COR-L47 (cell line): ENCODE measurements around the gene CTSZ.
"Not testable (repeated sequence)": the region's sequence is repeated elsewhere in the genome, so short reads cannot be mapped to it uniquely, and the experiment has no call there.

Experiments
- DNase-seq: peaks from one replicate; lab custom pipeline; 2025; lab: John Stamatoyannopoulos, UW

Gene CTSZ

DNA sequence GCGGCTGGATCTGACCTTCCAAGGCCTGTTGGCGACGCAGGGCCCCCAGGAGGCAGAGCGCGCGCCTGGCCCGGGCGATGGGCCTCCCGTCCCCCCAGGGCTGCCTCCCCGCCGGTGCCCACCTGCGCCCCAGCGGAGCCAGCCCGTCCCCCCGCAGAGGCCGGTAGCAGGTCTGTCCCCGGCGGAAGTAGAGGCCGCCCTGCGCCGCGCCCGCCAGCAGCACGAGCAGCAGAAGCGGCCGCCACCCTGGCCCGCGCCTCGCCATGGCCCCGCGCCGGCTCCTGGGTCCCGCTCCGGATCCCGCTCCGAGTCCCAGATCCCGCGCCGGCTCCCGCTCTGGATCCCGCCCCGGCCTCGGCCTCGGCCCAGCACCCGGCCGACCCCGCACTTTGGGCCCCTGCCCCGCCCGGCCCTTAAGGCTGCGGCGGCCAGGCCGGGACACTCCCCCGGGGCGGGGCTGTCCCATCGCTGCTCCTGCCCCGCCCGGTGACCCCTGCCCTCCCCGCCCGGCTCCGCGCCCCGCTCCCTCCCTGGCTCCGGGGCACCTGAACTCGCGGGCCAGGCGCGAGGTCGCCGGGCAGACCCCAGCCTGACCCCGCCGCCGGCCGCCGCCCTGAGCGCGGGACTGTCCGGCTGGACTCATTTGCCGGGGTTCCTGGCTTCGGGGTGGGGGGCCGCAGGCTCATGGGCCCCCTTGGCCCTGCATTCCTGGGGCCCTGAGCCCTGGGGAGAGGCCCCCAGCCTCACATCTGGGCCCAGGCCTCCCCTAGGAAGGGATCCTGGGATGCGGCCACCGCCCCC lies at the start of gene CTSZ:
CTSZ (minus strand) TSS at position 391 of the 801 bp plus-strand sequence; CDS start at position 265, 126 bp downstream.
- DNase-seq: no peak

DNA sequence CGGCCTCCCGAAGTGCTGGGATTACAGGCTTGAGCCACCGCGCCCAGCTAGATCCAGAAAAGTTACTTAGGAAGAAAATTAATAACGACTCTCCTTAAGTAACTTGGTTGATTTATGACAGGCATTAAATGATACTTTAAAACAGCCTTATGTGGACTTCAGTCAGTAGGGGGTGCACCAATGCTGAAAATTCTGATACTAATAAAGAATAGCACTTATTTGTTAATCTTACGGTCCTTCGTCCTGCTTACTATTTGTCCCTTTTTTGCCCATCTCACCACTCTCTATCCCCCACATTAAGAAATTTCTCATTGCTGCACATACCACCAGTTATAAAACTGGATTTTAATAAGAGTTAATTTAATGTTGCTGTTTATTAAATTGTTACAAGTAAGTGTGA lies 48.2 kb upstream of the CTSZ start:
- peak; percentile 11 for DNase-seq

DNA sequence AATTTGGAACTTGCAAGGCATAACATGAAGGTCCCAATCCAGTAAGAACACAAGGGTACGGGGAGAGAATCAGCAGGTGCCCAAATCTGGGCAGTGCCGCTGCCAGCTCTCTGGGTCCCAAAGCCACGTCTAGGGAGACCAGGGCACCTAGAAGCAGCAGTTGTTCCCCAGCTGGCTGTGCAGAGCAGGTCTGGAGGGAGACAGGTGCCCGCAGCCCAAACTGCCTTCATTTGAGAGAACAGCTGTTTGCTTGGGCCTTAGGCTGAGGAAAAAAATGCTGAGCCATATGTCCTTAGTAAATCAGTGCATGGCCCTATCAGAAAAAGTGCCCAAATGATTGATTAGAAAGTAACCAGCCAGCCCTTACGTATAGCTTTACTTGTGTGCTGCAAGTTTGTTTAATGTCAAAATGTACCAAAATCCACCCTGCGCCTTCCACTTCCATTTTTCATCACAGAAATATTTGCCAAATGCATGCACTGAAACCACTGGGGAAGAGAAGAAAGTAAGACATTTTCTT lies 44.7 kb upstream of the CTSZ start:
- DNase-seq: no peak

DNA sequence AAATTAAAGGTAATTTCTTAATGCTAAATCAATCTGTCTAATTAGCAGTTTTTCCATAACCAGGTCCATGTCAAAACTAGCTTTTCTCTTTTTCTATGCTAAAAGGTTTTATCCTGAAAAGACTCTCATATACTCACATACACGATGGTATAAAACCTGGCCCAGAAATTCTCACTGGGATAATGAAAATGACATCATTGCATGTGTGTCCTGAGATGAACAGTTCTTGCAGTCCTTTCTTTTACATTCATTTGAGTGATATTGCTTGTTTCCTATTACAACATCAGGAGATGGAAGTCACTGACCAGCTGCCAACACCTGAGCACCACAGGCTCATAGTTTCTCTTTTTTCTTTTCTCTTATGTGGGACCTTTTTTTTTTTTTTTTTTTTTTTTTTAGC lies 43.4 kb upstream of the CTSZ start:
- DNase-seq: no peak

DNA sequence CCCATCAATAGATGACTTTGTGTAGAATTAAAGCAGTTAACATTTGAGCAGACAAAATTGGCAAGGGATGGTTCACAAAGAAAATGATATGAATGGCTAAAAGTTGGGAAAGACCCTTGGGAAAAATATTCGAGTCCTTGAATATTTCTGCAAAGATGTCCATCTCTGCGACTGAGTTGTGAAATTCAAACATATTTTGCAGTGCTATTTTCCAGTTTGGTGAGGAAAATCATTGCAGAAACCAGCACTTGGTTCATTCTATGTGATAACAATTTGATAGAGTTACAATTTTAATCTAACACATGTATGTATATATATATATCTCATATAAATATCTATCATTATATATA lies 41.6 kb upstream of the CTSZ start:
- no peak for DNase-seq

DNA sequence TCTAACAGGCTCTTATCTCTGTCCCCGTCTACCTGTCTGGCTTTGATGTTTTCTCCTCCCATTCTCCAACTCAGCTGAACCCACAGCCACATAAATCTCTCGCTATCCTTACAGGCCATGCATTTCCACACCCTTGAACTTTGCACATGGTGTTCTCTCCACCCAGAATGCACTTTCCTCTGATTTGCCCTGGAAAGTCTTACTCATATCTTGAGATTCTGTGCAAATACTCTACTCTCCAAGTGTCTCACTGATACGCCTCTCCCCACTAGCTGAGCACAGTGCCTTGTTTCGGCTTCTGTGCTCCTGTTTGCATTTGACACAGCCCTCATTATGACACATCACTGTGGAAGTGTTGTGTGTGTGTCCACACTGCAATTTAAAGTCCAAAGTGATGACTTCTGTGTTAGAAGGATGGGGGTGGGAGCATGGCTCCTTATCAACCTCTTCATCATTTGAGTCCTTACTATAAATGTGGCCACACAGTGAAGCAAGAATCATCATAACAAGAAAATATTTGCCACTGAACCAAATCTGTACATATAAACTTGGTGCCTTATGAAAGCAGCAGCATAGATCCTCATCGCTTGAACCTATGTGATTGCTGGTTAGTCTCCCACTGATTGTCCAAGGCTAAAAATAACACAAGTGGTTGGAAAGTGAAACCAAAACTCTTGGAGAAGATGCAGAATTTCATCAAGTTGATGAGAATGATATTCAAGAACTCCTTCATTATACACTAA lies 41.1 kb upstream of the CTSZ start:
- DNase-seq: no peak

DNA sequence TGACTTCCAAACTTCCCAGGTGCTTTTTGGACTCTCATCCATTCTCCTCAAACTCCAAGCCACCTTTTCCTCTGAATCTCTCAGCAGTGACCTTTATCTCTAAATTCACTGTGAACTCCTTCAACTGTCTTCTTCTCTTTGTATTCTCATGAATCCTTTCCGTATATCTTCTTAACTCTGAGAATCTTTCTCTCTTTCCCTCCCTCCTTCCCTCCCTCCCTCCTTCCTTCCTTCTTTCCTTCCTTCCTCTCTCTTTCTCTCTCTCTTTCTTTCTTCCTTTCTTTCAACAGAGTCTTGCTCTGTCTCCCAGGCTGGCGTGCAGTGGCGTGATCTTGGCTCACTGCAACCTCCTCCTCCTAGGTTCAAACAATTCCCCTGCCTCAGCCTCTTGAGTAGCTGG lies 39.8 kb upstream of the CTSZ start:
- DNase-seq: no peak

DNA sequence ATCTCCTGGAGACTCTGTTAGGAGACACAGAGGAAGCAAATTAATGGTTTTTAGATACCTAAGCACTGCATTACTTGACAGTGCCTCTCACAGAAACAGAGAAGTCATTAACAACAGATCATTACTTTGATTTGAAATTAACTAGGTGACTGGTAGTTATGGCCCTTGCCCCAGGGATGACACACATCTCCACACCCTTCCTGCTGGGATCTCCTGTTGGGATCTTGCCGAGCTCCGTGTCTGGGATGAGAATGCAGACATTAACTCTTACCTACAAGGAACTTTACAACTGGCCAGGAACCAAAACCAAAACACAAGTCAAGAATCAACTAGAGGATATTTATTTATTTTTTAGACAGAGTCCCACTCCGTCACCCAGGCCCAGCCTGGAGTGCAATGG lies 37.7 kb upstream of the CTSZ start:
- DNase-seq: no peak

DNA sequence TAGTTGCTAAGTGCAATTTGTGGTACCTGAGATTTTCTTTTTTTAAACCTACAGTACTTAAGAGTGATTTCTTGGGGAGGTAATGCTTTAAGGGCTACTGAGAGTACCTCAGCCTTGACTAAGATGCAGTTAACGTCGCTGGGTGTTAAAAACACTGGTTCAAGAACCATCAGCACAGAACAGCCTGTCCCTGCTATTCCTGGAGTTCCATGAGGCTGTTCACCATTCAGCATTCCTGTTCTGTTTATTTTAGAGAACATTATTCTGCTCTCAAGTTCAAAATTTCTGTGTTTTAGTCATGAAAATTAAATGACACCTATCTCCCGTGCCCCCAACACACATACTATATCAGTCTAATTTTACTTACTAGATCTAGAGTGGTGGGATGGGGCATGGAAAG lies 37.2 kb upstream of the CTSZ start:
- DNase-seq: no peak

DNA sequence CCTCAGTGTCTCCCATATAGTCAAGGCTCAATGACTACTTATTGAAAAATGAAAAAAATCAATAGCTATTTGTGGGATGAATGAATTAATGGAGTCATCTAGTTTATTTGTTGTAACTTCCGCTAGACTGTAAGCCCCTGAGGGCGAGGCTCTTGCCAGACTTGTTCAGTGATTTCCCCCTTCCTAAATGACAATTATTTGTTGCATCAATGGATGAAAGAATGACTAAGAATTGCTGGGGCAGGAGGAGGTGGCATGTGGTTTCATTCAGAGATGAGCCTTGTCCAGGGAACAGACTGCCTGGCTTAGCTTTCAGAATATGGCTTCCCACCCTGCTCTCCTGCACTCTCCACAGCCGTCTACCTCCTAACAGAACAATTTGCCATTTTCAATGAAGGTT lies 36.6 kb upstream of the CTSZ start:
- DNase-seq: no peak

DNA sequence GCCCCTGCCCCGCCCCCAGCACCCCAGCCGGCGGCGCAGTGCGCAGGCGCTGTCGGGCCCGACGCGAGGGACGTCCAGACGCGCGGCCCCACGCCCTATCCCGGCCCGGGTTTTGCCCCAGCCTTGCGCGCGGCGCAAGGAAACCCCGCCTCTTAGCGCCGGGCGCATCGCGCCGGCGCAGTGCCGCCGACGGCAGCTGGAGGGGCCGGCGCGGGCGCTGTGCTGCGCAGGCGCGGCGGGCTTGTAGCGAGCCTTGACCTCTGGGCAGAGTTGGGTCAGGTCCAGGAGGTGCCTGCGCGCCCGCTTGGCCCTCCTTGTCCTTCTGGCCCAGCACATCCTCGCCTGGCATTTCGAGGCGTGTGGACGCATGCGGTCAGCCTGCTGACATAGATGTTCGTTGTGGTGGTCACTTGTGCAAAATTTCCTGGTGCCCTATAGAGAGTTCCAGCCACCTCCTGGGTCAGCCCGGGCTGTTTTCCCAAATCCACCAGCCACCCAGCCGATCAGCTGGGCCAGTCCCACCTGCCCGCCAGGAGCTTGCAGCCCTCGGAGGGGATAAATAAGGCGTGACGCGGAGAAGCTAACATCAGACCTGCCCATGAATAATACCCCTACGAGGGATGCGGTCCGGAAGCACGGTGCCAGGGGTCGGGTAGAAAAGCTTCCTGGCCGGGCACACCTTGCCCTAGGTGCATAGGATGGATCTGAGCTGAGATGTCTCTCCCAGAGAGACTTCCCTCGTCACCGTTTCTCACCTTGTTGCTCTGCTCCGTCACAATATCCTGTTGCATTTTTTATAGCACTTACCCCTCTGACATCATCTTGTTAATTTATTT lies 36.0 kb upstream of the CTSZ start:
- peak; percentile 90 for DNase-seq

DNA sequence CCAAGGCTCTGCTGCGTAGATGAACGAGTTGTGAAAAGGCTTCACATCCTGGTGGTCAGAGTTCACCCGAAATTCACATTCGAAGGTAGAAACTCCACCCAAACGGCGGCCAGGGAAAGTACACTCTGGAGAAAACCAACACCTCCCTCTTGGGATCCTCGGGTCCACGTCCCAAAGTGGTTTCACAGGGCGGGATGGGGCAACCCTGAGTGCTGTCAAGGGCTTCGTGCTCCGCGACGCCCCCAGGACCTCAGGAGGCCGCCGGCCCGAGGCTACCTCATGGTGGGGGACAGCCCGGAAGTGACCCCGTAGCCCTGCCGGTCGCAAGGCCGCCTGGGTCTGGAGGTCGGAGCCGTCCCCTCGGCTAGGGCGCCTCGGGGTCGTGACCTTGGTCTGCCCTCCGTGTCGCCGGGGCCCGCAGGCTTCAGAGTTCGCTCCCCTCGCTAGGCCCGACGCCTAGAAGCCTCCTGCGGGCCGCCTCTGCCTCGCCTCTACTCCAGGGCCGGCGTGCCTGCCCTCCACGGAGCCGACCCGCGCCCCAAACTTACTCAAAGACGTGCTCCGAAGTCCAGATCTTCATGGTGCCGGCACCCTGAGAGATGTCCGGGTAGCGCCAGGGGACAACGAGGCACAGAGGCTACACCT lies 35.2 kb upstream of the CTSZ start, which contains the start of gene PRELID3B:
PRELID3B (minus strand) TSS at position 636 of the 645 bp plus-strand sequence; CDS start at position 580, 56 bp downstream.
- peak; percentile 10 for DNase-seq

DNA sequence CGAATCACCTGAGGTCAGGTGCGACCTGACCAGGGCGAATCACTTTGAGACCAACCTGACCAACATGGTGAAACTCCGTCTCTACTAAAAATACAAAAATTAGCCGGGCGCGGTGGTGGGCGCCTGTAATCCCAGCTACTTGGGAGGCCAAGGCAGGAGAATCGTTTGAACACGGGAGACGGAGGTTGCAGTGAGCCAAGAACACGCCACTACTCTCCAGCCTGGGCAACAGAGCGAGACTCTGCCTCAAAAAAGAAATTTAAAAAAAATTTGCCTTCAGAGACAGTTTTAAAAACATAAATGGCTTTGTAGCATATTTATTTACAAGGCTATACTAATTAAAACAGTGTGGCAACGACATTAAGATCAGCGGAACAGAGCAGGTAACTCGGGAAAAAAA lies 34.4 kb upstream of the CTSZ start:
- DNase-seq: not testable (repeated sequence)

DNA sequence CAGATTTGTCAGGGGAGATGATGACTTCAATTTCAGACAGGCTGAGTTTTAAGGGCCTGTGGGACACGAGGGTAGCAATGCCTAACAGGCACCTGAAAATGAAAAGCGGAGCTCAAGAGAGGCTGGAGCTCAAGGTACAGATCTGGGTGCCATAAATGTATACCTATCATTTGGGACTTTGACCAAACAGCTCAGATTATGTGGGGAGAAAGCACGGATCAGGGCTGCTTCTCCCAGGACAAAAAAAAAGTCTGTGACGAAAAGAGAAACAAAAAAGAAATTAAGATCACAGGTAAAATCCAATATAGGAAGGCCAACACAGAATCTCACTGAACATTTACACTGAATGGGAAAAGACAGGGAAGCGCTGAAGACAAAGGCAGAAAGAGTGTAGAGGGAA lies 33.6 kb upstream of the CTSZ start:
- no peak for DNase-seq

DNA sequence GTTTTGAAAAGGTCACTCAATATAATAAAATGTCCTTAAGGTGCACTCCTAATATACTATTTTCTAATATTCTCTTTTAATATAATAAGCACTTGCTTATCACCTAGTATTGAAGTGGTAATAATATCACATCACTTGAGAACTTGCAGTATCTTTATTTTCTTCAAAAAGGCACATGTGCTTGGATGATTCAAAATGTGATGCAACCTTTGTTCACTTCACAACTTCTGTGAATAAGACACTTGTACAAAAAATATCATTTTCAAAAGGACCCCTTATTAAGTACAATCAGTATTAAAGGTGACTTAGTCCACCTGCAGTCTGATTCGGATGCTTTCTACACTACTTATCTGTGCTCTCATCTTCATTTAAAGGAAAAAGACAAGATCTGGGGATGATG lies 32.2 kb upstream of the CTSZ start:
- DNase-seq: no peak

DNA sequence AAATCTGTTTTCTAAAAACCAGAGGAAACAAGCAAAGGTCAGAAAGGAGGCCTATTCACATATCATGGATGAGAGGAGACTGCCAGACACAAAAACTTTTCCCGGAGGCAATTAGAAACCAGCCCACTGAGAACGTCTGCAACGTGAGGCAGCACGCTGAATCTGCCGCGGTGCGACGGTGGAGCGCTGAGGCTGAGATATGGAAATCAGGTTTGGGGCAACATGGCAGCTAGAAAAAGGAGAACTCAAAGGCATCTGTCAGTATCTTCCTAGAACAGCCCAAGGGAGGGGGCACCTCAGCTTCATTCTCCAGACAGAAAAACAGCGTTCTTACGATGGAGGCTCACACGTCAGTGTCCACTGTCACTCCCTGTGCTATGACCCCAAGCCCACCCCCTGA lies 30.3 kb upstream of the CTSZ start:
- DNase-seq: no peak

DNA sequence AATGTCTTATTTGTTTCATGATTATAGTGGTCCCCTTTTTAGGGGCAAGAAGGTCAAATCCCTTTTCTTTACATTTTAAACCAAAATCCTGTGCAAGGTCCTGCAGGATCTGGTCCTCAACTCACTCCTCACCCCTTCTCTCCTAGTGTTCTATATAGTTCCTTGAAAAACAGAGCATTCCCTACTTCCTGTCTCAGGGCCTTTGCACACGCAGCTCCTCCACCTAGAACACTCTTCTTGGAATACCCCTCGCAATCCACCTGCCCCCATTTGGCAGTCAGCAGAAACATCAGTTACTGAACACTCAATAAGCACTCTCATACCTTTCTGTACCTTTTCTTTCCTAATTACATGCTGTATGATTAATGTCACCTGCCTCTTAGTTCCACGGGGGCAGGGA lies 28.3 kb upstream of the CTSZ start:
- no peak for DNase-seq

DNA sequence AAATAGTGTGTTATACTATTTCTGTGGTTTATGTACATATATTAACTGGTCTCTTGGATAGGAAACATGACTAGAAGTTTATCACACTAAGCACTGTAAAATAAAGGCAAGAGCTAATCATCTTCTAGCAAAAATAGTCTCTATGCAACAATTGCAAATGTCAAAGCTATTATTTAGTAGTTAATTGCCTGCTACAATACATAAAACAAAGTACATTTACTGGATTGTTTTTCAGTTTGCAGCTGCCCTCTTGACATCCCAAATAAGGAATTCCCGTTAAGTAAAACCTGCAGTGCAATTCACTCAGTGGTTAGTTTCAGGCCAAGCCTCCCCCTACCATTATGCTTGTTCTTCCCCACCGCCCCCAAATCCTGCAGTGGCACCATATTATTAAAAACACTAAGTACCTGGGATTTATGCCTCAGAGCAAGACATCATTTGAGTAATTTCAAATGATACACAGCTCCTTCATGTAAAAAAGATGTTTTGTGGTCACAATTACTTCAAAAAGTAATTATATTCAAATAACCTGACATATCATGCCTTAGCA lies 26.6 kb upstream of the CTSZ start:
- no peak for DNase-seq

DNA sequence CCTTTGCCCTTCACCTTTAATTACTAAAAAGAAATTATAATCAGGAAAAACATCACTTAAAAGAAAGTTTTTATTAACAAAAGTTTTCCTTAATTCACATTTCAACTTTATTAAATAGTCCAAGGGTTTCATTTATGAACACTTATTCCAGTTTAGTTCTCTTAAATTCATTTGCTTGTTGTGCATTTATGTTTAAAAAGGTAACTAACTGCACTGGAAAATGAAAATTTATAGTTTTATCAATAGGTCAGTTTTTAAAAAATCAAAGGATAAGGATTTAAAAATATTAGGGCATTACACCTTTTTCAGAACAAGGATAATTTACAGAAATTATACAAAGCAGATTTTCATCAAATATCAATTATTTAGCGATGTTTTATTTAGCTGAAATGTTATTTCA lies 26.0 kb upstream of the CTSZ start:
- DNase-seq: no peak

DNA sequence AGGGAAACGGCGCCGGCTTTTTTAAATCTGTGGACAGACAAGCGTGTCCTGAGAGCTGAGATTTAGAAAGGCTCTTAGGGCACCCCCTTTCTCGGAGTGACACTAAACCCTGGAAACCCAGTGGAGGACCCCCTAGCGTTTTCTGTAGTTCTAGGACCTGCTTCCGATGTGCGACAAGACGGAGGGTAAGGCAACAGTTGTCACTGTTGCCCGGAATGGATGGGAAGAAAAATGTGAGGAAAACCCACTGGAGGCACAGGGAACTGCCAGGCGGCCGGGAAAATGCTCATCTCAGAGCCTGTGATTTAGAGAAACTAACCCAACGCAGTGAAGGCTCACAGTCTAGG lies 25.6 kb upstream of the CTSZ start:
- peak; percentile 84 for DNase-seq

DNA sequence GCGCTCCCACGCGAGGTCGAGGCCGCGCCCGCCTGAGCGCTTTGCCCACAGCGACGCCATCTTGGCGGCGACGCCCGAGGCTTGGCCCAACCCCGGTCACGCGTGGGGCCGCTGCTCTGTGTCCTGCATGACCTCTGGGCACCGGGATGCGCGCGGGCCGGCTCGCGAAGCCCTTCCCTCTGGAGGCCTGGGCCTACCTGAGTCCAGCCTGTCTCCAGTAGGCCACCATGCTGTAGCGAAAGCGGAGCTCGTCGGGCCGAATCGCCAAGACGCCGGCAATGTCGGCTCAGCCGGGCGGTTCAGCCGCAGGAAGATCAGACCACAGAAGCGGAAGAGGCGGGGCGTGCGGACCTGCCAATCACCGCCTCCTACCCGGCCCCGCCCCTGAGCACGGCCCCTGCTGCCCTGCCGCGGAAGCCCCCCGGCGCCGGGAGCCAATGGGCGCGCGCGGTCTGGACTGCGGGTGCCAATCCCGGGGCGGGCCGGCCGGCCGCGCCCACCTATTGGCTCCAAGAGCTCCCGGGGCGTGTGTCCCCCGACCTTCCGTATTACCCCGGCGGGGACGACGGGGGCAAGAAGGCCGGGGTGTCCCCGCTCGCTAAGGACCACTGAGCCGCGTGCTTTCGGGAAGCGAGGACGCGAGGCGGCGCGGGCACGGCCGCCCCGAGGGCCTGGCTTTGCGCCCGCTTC lies 25.1 kb upstream of the CTSZ start, which contains the start of gene ATP5F1E:
ATP5F1E (minus strand) TSS at position 313 of the 690 bp plus-strand sequence; CDS start at position 229, 84 bp downstream.
- peak; percentile 95 for DNase-seq
